ENCODE results near the gene SYTL5.

The SYTL5 gene

GRCh38 chrX:38087594-38087993 is 81.2 kb downstream of the SYTL5 start:
- no peak for DNase-seq (ENCODE audit: low read depth, low spot score)
- Histone ChIP-seq H3K4me1 (ENCODE audit: control insufficient read depth, insufficient read depth, low read length) (no peaks in the 10 kb centered on the region), H3K27ac (ENCODE audit: low read length) (no peak overlapping the region), H3K9me3 (ENCODE audit: control insufficient read depth, insufficient read depth, low read length) (no peaks in the 10 kb centered on the region), H3K36me3 (ENCODE audit: control insufficient read depth, insufficient read depth, low read length) (no peaks in the 10 kb centered on the region), H3K27me3 (ENCODE audit: control insufficient read depth, insufficient read depth, low read length) (no peaks in the 10 kb centered on the region), H3K4me3 (ENCODE audit: low read length) (no peak overlapping the region)
- no CpG with 5 or more reads among the region's 1 CpG for WGBS (ENCODE audit: insufficient coverage, insufficient read length)

GRCh38 chrX:38089173-38089982 is 83.0 kb downstream of the SYTL5 start:
- Histone ChIP-seq H3K36me3 (ENCODE audit: control insufficient read depth, insufficient read depth, low read length) (no peaks in the 10 kb centered on the region), H3K4me3 (ENCODE audit: low read length) (no peak overlapping the region), H3K9me3 (ENCODE audit: control insufficient read depth, insufficient read depth, low read length) (no peaks in the 10 kb centered on the region), H3K27ac (ENCODE audit: low read length) (no peak overlapping the region), H3K4me1 (ENCODE audit: control insufficient read depth, insufficient read depth, low read length) (no peaks in the 10 kb centered on the region), H3K27me3 (ENCODE audit: control insufficient read depth, insufficient read depth, low read length) (no peaks in the 10 kb centered on the region)
- DNase-seq (ENCODE audit: low read depth, low spot score) = no peak
- WGBS (ENCODE audit: insufficient coverage, insufficient read length) = no CpG with 5 or more reads among the region's 8 CpGs

- Histone ChIP-seq H3K36me3 (ENCODE audit: control insufficient read depth, insufficient read depth, low read length) (no peaks in the 10 kb centered on the region), H3K9me3 (ENCODE audit: control insufficient read depth, insufficient read depth, low read length) (no peaks in the 10 kb centered on the region), H3K4me1 (ENCODE audit: control insufficient read depth, insufficient read depth, low read length) (no peaks in the 10 kb centered on the region), H3K27ac (ENCODE audit: low read length) (no peak overlapping the region), H3K27me3 (ENCODE audit: control insufficient read depth, insufficient read depth, low read length) (no peaks in the 10 kb centered on the region), H3K4me3 (ENCODE audit: low read length) (no peak overlapping the region)
- no peak for DNase-seq (ENCODE audit: low read depth, low spot score)
- WGBS (ENCODE audit: insufficient coverage, insufficient read length) = no CpG with 5 or more reads among the region's 4 CpGs
These were observed 89.7 kb downstream of the SYTL5 start for GRCh38 chrX:38095971-38096529.

DNA sequence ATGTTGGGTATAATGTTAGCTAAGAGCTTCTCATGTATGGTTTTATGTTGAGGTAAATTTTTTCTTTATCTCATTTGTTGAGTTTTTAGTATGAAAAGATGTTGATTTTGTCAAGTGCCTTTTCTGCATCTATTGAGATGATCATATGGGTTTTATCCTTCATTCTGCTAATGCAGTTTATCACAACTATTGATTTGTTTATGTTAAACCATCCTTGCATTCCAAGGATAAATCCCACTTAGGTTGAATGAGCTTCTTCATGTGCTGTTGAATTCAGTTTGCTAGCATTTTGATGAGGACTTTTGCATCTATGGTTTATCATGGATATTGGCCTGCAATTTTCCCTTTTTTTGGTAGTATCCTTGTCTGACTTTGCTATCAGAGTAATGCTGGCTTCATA is 93.3 kb downstream of the SYTL5 start:
- Histone ChIP-seq H3K36me3 (ENCODE audit: control insufficient read depth, insufficient read depth, low read length) (no peaks in the 10 kb centered on the region), H3K9me3 (ENCODE audit: control insufficient read depth, insufficient read depth, low read length) (no peaks in the 10 kb centered on the region), H3K27me3 (ENCODE audit: control insufficient read depth, insufficient read depth, low read length) (no peaks in the 10 kb centered on the region), H3K4me3 (ENCODE audit: low read length) (no peak overlapping the region), H3K27ac (ENCODE audit: low read length) (no peak overlapping the region), H3K4me1 (ENCODE audit: control insufficient read depth, insufficient read depth, low read length) (no peaks in the 10 kb centered on the region)
- no peak for DNase-seq (ENCODE audit: low read depth, low spot score)

DNA sequence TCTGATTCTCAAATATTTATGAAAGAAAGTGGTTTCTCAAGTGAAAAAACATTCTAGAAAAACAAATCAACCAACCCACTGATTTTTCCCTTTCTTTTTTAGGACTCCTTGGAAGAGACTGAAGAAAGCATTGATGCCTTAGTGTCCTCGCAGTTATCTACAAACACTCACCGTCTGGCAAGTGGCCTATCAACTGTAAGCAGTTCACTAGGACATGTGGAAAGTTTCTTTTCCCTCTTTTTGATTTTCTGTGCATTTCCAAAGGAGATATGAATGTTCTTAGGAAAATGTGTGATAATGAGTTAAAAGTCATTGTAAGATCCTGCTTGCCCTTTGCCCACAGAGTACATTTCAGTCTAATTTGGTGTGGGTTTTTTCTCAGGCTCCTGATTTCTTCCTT is 95.9 kb downstream of the SYTL5 start:
- H3K9me3 ChIP-seq (ENCODE audit: control insufficient read depth, insufficient read depth, low read length) = no peaks in the 10 kb centered on the region
- H3K4me1 ChIP-seq (ENCODE audit: control insufficient read depth, insufficient read depth, low read length) = no peaks in the 10 kb centered on the region
- H3K27me3 ChIP-seq (ENCODE audit: control insufficient read depth, insufficient read depth, low read length) = no peaks in the 10 kb centered on the region
- H3K4me3 ChIP-seq (ENCODE audit: low read length) = no peak overlapping the region
- H3K27ac ChIP-seq (ENCODE audit: low read length) = no peak overlapping the region
- WGBS (ENCODE audit: insufficient coverage, insufficient read length) = no CpG with 5 or more reads among the region's 2 CpGs
- H3K36me3 ChIP-seq (ENCODE audit: control insufficient read depth, insufficient read depth, low read length) = no peaks in the 10 kb centered on the region
- no peak for DNase-seq (ENCODE audit: low read depth, low spot score)

- Histone ChIP-seq H3K27me3 (ENCODE audit: control insufficient read depth, insufficient read depth, low read length) (no peaks in the 10 kb centered on the region), H3K27ac (ENCODE audit: low read length) (no peak overlapping the region), H3K9me3 (ENCODE audit: control insufficient read depth, insufficient read depth, low read length) (no peaks in the 10 kb centered on the region), H3K4me1 (ENCODE audit: control insufficient read depth, insufficient read depth, low read length) (no peaks in the 10 kb centered on the region), H3K36me3 (ENCODE audit: control insufficient read depth, insufficient read depth, low read length) (no peaks in the 10 kb centered on the region), H3K4me3 (ENCODE audit: low read length) (no peak overlapping the region)
- no CpG with 5 or more reads among the region's 1 CpG for WGBS (ENCODE audit: insufficient coverage, insufficient read length)
- DNase-seq (ENCODE audit: low read depth, low spot score) = no peak
These were observed 96.5 kb downstream of the SYTL5 start for GRCh38 chrX:38102875-38103274.

DNA sequence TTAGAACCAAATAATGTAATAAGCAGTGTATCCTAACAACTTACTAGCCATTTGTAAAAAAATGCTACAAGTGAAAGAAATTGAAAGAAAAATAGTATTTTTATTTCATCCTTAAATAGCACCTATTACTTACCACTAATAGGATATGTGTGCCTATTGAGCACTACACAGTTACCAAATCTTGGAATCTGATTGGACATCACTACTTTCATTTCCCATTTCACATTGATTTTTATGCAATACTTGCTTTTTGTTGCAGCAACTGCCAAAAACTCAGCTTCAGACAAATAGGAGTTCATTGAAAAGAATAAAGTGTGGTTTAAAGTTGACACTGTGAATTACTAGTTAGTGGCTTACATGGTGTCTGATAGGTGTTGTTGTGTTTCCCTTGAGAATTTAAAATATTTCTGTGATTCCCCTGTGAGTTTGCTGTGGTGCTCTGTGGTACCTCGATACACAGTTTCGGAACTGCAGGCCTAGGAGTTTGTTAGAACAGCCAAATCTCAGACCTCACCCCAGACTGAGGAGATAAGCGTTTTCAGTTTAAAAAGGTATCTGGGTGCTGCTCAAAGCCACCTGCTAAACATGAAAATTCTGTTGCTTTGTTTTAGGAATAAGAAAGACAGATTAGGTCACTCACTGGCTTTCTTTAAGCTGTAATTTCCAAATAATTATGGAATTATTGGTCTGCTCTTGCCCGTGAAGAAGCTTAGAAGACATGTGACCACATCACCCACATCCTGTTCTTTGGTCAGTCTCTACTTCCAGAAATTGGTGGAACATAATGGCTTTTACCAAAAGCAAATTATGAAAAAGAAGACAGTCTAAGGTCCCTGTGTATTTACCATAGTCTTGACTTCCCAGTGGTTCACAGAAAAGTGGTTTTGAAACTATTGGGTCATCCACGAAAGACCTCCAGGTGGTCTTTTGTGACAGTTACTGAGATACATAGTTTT is 97.8 kb downstream of the SYTL5 start:
- Histone ChIP-seq H3K27ac (ENCODE audit: low read length) (no peak overlapping the region), H3K9me3 (ENCODE audit: control insufficient read depth, insufficient read depth, low read length) (no peaks in the 10 kb centered on the region), H3K4me3 (ENCODE audit: low read length) (no peak overlapping the region), H3K4me1 (ENCODE audit: control insufficient read depth, insufficient read depth, low read length) (no peaks in the 10 kb centered on the region), H3K36me3 (ENCODE audit: control insufficient read depth, insufficient read depth, low read length) (no peaks in the 10 kb centered on the region), H3K27me3 (ENCODE audit: control insufficient read depth, insufficient read depth, low read length) (no peaks in the 10 kb centered on the region)
- no CpG with 5 or more reads among the region's 5 CpGs for WGBS (ENCODE audit: insufficient coverage, insufficient read length)
- no peak for DNase-seq (ENCODE audit: low read depth, low spot score)

GRCh38 chrX:38105216-38105725 is 98.9 kb downstream of the SYTL5 start:
- Histone ChIP-seq H3K27me3 (ENCODE audit: control insufficient read depth, insufficient read depth, low read length) (no peaks in the 10 kb centered on the region), H3K36me3 (ENCODE audit: control insufficient read depth, insufficient read depth, low read length) (no peaks in the 10 kb centered on the region), H3K4me1 (ENCODE audit: control insufficient read depth, insufficient read depth, low read length) (no peaks in the 10 kb centered on the region), H3K9me3 (ENCODE audit: control insufficient read depth, insufficient read depth, low read length) (no peaks in the 10 kb centered on the region), H3K27ac (ENCODE audit: low read length) (no peak overlapping the region), H3K4me3 (ENCODE audit: low read length) (no peak overlapping the region)
- no peak for DNase-seq (ENCODE audit: low read depth, low spot score)
- no CpG with 5 or more reads among the region's 6 CpGs for WGBS (ENCODE audit: insufficient coverage, insufficient read length)

DNA sequence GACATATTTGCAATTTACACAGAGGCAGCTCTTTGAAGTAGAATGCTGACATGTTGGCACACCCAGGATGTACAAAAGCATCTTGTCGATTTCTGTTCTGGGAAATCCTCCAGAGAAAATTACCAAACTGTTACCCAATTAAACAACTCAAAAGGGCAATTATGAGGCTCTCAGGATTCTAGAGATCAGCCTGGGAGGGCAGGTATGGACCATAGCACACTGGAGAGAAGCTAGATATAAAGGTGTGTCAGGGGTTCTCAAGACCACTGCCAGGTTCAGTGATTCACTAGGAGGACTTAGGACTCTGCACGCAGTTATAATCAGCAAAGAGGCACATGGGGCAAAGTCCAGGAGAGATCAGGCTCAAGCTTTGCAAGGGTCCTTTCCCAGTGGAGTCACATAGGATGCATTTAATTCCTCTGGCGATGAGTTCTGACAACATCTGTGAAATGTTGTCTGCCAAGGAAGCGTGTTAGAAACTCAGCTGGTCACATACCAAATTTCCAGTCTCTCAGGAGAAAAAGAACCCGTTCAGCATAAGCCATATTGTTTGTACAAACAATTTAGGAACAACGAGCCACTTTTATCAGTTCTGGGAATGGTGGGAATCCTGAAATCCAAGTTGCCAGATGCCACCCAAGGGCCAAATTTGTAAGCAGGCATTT is 100.8 kb downstream of the SYTL5 start:
- DNase-seq (ENCODE audit: low read depth, low spot score) = no peak
- H3K27ac ChIP-seq (ENCODE audit: low read length) = no peak overlapping the region
- no CpG with 5 or more reads among the region's 6 CpGs for WGBS (ENCODE audit: insufficient coverage, insufficient read length)
- no peaks in the 10 kb centered on the region for H3K27me3 ChIP-seq (ENCODE audit: control insufficient read depth, insufficient read depth, low read length)
- H3K9me3 ChIP-seq (ENCODE audit: control insufficient read depth, insufficient read depth, low read length) = no peaks in the 10 kb centered on the region
- H3K4me3 ChIP-seq (ENCODE audit: low read length) = no peak overlapping the region
- no peaks in the 10 kb centered on the region for H3K4me1 ChIP-seq (ENCODE audit: control insufficient read depth, insufficient read depth, low read length)
- H3K36me3 ChIP-seq (ENCODE audit: control insufficient read depth, insufficient read depth, low read length) = no peaks in the 10 kb centered on the region

- H3K27me3 ChIP-seq (ENCODE audit: control insufficient read depth, insufficient read depth, low read length) = no peaks in the 10 kb centered on the region
- no peaks in the 10 kb centered on the region for H3K36me3 ChIP-seq (ENCODE audit: control insufficient read depth, insufficient read depth, low read length)
- no peaks in the 10 kb centered on the region for H3K9me3 ChIP-seq (ENCODE audit: control insufficient read depth, insufficient read depth, low read length)
- H3K4me1 ChIP-seq (ENCODE audit: control insufficient read depth, insufficient read depth, low read length) = no peaks in the 10 kb centered on the region
- H3K27ac ChIP-seq (ENCODE audit: low read length) = no peak overlapping the region
- no peak for DNase-seq (ENCODE audit: low read depth, low spot score)
- no peak overlapping the region for H3K4me3 ChIP-seq (ENCODE audit: low read length)
- no CpG with 5 or more reads among the region's 6 CpGs for WGBS (ENCODE audit: insufficient coverage, insufficient read length)
These were observed 102.0 kb downstream of the SYTL5 start for GRCh38 chrX:38108364-38108763.
